Kidney epithelial cell (primary cell): ENCODE data around the gene UNCX. TPM values are rescaled to one million over a fixed set of nuclear protein-coding genes. Genes with fewer than 3 reads are reported as not detected.

Experiments used
- DNase-seq: peaks from one replicate; pipeline ENCODE4 v3.0.0-alpha.2; 2010; ENCODE audit warnings: low read depth
- H3K27me3 ChIP-seq: 2 replicates; pipeline ENCODE4 v1.6.0; 2011; ENCODE audit warnings: low read length; ENCODE audit not compliant: control insufficient read depth, insufficient read depth
- H3K36me3 ChIP-seq: 2 replicates; pipeline ENCODE4 v1.5.1; 2011; ENCODE audit warnings: low read length; ENCODE audit not compliant: control insufficient read depth, insufficient read depth
- H3K4me3 ChIP-seq: 2 replicates; pipeline ENCODE4 v1.5.1; 2011; ENCODE audit warnings: low read depth, mild to moderate bottlenecking, control low read depth, low read length
- total RNA-seq: library from RNA; depleted of rRNA; stranded (reverse); fragments of >200 nt; gene quantifications from 2 replicates; pipeline ENCODE4 v1.2.3, GENCODE V29; 2015
- TF ChIP-seq, protein P1 (sequence below): IDR thresholded peaks from 2 replicates; pipeline ENCODE4 v1.5.1; 2011; ENCODE audit warnings: mild to moderate bottlenecking, moderate library complexity, low read length, control low read depth, inconsistent platforms; ENCODE audit not compliant: insufficient read depth, poor library complexity, severe bottlenecking

UNCX gene
- total RNA-seq, 1 donor from 2014 or later, result 1.6 TPM

- TF ChIP-seq, protein P1, sequence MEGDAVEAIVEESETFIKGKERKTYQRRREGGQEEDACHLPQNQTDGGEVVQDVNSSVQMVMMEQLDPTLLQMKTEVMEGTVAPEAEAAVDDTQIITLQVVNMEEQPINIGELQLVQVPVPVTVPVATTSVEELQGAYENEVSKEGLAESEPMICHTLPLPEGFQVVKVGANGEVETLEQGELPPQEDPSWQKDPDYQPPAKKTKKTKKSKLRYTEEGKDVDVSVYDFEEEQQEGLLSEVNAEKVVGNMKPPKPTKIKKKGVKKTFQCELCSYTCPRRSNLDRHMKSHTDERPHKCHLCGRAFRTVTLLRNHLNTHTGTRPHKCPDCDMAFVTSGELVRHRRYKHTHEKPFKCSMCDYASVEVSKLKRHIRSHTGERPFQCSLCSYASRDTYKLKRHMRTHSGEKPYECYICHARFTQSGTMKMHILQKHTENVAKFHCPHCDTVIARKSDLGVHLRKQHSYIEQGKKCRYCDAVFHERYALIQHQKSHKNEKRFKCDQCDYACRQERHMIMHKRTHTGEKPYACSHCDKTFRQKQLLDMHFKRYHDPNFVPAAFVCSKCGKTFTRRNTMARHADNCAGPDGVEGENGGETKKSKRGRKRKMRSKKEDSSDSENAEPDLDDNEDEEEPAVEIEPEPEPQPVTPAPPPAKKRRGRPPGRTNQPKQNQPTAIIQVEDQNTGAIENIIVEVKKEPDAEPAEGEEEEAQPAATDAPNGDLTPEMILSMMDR, result peak; percentile 5
- no peak overlapping the region for H3K4me3 ChIP-seq
- no peak for DNase-seq
- peaks cover 77% of the 10 kb centered on the region for H3K27me3 ChIP-seq
- no peaks in the 10 kb centered on the region for H3K36me3 ChIP-seq
Observed at GRCh38 chr7:1223196-1223981, 9.3 kb upstream of the UNCX start.

DNA sequence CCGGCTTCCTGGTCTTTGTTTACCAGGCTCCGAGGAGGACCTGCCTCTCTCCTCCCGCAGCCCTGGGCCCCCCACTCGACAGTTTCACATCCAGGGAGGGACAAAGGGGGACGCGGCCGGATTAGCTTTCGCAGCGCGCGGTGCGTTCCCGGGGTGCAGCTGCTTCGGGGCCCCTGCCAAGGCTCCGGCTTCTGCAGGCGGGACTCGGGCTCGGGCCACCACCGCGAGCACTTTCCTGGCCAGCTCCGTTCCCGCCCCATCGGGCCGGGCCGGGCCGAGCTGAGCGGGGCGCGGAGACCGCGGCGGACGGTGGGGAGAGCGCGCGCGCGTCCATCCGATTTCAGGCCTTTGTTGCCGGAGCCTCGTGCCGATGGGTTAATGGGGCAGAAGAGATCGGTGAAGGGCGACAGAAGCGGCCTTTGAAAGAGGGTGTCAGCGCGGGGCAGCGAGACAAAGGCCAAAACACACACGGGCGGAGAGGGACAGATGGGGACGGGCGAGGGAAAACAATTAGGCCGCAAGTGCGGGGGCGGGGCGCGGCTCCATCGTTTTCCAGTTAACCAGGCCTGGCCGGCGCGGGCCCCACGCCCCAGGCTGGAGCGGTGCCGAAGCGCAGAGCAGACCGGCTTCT lies 8.5 kb upstream of the UNCX start:
- TF ChIP-seq, protein P1, result no peak
- no peak overlapping the region for H3K4me3 ChIP-seq
- peaks cover 72% of the 10 kb centered on the region for H3K27me3 ChIP-seq
- no peak for DNase-seq
- H3K36me3 ChIP-seq, result no peaks in the 10 kb centered on the region

GRCh38 chr7:1225030-1225429 lies 7.6 kb upstream of the UNCX start:
- H3K27me3 ChIP-seq, result peaks cover 70% of the 10 kb centered on the region
- TF ChIP-seq, protein P1, result no peak
- DNase-seq, result no peak
- no peaks in the 10 kb centered on the region for H3K36me3 ChIP-seq
- no peak overlapping the region for H3K4me3 ChIP-seq

- Histone ChIP-seq H3K4me3 (no peak overlapping the region), H3K36me3 (no peaks in the 10 kb centered on the region), H3K27me3 (peaks cover 73% of the 10 kb centered on the region)
- no peak for DNase-seq
- TF ChIP-seq, protein P1, result peak; percentile 67
Observed at GRCh38 chr7:1225441-1226185, 7.1 kb upstream of the UNCX start.

- no peaks in the 10 kb centered on the region for H3K36me3 ChIP-seq
- no peak for DNase-seq
- TF ChIP-seq, protein P1, result no peak
- no peak overlapping the region for H3K4me3 ChIP-seq
- peaks cover 77% of the 10 kb centered on the region for H3K27me3 ChIP-seq
Observed at GRCh38 chr7:1226186-1226901, 6.3 kb upstream of the UNCX start.
